Neural cell (in vitro differentiated cells): ENCODE measurements around the gene ELMO1. TPM values are rescaled to one million over a fixed set of nuclear protein-coding genes. Genes with fewer than 3 reads are reported as not detected.

ENCODE experiments used
- H2AFZ ChIP-seq: fragments of 200-600, 300-800 bp; sonication (generic), shearing (Covaris generic); 2 replicates; pipeline ENCODE4 v1.6.0; 2014; ENCODE audit warnings: low read depth, mild to moderate bottlenecking, antibody characterized with exemption, low read length, moderate library complexity
- H3F3A ChIP-seq: fragments of 200-600 bp; shearing (Covaris generic); 2 replicates; pipeline ENCODE4 v1.6.1; 2016; ENCODE audit warnings: mild to moderate bottlenecking, moderate library complexity, mixed read lengths, antibody characterized with exemption, low read length; ENCODE audit not compliant: insufficient read depth, poor library complexity, severe bottlenecking
- H3K27ac ChIP-seq: fragments of 200-600, 300-800 bp; sonication (generic), shearing (Covaris generic); 2 replicates; pipeline ENCODE4 v1.5.1; 2014; ENCODE audit warnings: mild to moderate bottlenecking, low read length, moderate library complexity
- H3K27me3 ChIP-seq: fragments of 300-800, 200-600 bp; sonication (generic), shearing (Covaris generic); 2 replicates; pipeline ENCODE4 v1.6.0; 2014; ENCODE audit warnings: mild to moderate bottlenecking, low read depth, low read length, moderate library complexity; ENCODE audit not compliant: insufficient read depth
- H3K36me3 ChIP-seq: fragments of 300-800, 200-600 bp; sonication (generic), shearing (Covaris generic); 2 replicates; pipeline ENCODE4 v1.5.1; 2014; ENCODE audit warnings: mild to moderate bottlenecking, antibody characterized with exemption, low read length, moderate library complexity; ENCODE audit not compliant: insufficient read depth
- H3K4me2 ChIP-seq: fragments of 300-800, 200-600 bp; sonication (generic), shearing (Covaris generic); 2 replicates; pipeline ENCODE4 v1.6.0; 2014; ENCODE audit warnings: mild to moderate bottlenecking, low read length
- H3K4me3 ChIP-seq: fragments of 300-800, 200-600 bp; sonication (generic), shearing (Covaris generic); 2 replicates; pipeline ENCODE4 v1.5.1; 2014; ENCODE audit warnings: mild to moderate bottlenecking, low read length, moderate library complexity
- H3K79me2 ChIP-seq: fragments of 200-600 bp; shearing (Covaris generic); replicated peaks from 2 replicates; pipeline ENCODE4 v1.6.0; 2014; ENCODE audit warnings: mild to moderate bottlenecking, low read length, moderate library complexity; ENCODE audit not compliant: insufficient read depth
- H3K9ac ChIP-seq: fragments of 300-800, 200-600 bp; sonication (generic), shearing (Covaris generic); 2 replicates; pipeline ENCODE4 v1.6.1; 2016; ENCODE audit warnings: mild to moderate bottlenecking, low read length, mixed read lengths
- H3K9me2 ChIP-seq: fragments of 200-600 bp; shearing (Covaris generic); 2 replicates; pipeline ENCODE4 v1.6.1; 2016; ENCODE audit warnings: mild to moderate bottlenecking, low read length, mixed read lengths; ENCODE audit not compliant: insufficient read depth
- H3K9me3 ChIP-seq: fragments of 200-600, 300-800 bp; sonication (generic), shearing (Covaris generic); 2 replicates; pipeline ENCODE4 v1.6.1; 2016; ENCODE audit warnings: mild to moderate bottlenecking, mixed run types, low read length, moderate library complexity, mixed read lengths
- H4K20me1 ChIP-seq: fragments of 200-600 bp; shearing (Covaris generic); 2 replicates; pipeline ENCODE4 v1.6.1; 2016; ENCODE audit warnings: mild to moderate bottlenecking, mixed run types; ENCODE audit not compliant: insufficient read depth
- EP300 ChIP-seq: fragments of 450-650 bp; conservative IDR thresholded peaks from 2 replicates; pipeline ENCODE4 v1.6.1; 2014; ENCODE audit warnings: antibody characterized with exemption, mild to moderate bottlenecking, moderate library complexity; ENCODE audit not compliant: poor library complexity, severe bottlenecking
- EZH2 ChIP-seq: fragments of 200-600, 300-800 bp; shearing (Covaris generic), sonication (generic); IDR thresholded peaks from 2 replicates; pipeline ENCODE4 v1.6.1; 2014; ENCODE audit warnings: antibody characterized with exemption, low read length, borderline replicate concordance, mild to moderate bottlenecking; ENCODE audit not compliant: insufficient read depth, poor library complexity, severe bottlenecking
- MXI1 ChIP-seq: fragments of 450-650 bp; conservative IDR thresholded peaks from 2 replicates; pipeline ENCODE4 v1.6.1; 2014; ENCODE audit warnings: antibody characterized with exemption, mild to moderate bottlenecking; ENCODE audit not compliant: poor library complexity, severe bottlenecking
- POLR2AphosphoS5 ChIP-seq: IDR thresholded peaks from 2 replicates; pipeline ENCODE4 v1.6.1; 2012
- RAD21 ChIP-seq: fragments of 450-650 bp; conservative IDR thresholded peaks from 2 replicates; pipeline ENCODE4 v1.6.1; 2014; ENCODE audit warnings: antibody characterized with exemption, mild to moderate bottlenecking, moderate library complexity
- SMC3 ChIP-seq: fragments of 450-650 bp; conservative IDR thresholded peaks from 2 replicates; pipeline ENCODE4 v1.6.1; 2014; ENCODE audit warnings: antibody characterized with exemption, mild to moderate bottlenecking, moderate library complexity; ENCODE audit not compliant: poor library complexity
- TAF1 ChIP-seq: IDR thresholded peaks from 2 replicates; pipeline ENCODE4 v1.6.1; 2012; ENCODE audit warnings: low read depth
- polyA plus RNA-seq: library from polyadenylated mRNA; depleted of rRNA; stranded (reverse); fragments of >200 nt; gene quantifications from 2 replicates; pipeline ENCODE4 v1.2.3, GENCODE V29; 2014
- TF ChIP-seq, protein P1 (sequence below): fragments of 450-650 bp; IDR thresholded peaks from 2 replicates; pipeline ENCODE4 v1.5.1; 2014; ENCODE audit warnings: antibody characterized with exemption, mild to moderate bottlenecking, moderate library complexity; ENCODE audit not compliant: poor library complexity, severe bottlenecking
- TF ChIP-seq, protein P2 (sequence below): IDR thresholded peaks from 2 replicates; pipeline ENCODE4 v1.6.1; 2012; ENCODE audit warnings: borderline replicate concordance

Gene ELMO1
- polyA plus RNA-seq, 1 donor from 2014 or later: 12.2 TPM

DNA sequence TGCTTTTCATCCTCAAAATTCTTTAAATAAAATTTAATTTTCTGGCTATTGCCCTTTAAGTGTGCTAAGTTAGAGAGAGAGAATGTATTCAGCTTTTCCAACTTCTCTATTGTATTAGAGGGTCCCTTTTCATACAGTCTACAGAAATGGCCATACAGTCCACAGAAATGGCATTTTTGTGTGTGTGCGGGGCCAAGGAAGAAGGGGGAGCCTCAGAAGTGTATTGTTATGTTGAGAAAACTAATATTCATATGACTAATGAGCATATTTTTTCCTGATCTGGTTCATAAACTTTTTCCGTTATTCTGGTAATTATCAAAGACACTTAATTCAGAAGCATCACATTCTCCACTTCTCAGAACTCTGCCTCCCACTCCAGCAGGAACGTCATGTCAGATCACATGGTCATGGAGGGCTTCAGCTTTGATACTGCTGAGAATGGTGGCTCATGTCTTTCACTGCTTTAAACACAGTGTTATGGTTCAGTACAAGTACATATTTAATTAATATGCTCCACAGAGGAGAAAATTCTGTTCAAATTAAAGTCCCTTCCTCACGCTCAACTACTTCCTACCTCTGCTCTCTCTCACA, 37.1 kb downstream of the ELMO1 start:
- TF ChIP-seq TAF1 (no peak), EP300 (no peak), RAD21 (no peak), MXI1 (no peak), EZH2 (no peak), SMC3 (no peak), POLR2AphosphoS5 (no peak)
- TF ChIP-seq, protein P1, sequence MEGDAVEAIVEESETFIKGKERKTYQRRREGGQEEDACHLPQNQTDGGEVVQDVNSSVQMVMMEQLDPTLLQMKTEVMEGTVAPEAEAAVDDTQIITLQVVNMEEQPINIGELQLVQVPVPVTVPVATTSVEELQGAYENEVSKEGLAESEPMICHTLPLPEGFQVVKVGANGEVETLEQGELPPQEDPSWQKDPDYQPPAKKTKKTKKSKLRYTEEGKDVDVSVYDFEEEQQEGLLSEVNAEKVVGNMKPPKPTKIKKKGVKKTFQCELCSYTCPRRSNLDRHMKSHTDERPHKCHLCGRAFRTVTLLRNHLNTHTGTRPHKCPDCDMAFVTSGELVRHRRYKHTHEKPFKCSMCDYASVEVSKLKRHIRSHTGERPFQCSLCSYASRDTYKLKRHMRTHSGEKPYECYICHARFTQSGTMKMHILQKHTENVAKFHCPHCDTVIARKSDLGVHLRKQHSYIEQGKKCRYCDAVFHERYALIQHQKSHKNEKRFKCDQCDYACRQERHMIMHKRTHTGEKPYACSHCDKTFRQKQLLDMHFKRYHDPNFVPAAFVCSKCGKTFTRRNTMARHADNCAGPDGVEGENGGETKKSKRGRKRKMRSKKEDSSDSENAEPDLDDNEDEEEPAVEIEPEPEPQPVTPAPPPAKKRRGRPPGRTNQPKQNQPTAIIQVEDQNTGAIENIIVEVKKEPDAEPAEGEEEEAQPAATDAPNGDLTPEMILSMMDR: no peak
- TF ChIP-seq, protein P2, sequence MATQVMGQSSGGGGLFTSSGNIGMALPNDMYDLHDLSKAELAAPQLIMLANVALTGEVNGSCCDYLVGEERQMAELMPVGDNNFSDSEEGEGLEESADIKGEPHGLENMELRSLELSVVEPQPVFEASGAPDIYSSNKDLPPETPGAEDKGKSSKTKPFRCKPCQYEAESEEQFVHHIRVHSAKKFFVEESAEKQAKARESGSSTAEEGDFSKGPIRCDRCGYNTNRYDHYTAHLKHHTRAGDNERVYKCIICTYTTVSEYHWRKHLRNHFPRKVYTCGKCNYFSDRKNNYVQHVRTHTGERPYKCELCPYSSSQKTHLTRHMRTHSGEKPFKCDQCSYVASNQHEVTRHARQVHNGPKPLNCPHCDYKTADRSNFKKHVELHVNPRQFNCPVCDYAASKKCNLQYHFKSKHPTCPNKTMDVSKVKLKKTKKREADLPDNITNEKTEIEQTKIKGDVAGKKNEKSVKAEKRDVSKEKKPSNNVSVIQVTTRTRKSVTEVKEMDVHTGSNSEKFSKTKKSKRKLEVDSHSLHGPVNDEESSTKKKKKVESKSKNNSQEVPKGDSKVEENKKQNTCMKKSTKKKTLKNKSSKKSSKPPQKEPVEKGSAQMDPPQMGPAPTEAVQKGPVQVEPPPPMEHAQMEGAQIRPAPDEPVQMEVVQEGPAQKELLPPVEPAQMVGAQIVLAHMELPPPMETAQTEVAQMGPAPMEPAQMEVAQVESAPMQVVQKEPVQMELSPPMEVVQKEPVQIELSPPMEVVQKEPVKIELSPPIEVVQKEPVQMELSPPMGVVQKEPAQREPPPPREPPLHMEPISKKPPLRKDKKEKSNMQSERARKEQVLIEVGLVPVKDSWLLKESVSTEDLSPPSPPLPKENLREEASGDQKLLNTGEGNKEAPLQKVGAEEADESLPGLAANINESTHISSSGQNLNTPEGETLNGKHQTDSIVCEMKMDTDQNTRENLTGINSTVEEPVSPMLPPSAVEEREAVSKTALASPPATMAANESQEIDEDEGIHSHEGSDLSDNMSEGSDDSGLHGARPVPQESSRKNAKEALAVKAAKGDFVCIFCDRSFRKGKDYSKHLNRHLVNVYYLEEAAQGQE: no peak

DNA sequence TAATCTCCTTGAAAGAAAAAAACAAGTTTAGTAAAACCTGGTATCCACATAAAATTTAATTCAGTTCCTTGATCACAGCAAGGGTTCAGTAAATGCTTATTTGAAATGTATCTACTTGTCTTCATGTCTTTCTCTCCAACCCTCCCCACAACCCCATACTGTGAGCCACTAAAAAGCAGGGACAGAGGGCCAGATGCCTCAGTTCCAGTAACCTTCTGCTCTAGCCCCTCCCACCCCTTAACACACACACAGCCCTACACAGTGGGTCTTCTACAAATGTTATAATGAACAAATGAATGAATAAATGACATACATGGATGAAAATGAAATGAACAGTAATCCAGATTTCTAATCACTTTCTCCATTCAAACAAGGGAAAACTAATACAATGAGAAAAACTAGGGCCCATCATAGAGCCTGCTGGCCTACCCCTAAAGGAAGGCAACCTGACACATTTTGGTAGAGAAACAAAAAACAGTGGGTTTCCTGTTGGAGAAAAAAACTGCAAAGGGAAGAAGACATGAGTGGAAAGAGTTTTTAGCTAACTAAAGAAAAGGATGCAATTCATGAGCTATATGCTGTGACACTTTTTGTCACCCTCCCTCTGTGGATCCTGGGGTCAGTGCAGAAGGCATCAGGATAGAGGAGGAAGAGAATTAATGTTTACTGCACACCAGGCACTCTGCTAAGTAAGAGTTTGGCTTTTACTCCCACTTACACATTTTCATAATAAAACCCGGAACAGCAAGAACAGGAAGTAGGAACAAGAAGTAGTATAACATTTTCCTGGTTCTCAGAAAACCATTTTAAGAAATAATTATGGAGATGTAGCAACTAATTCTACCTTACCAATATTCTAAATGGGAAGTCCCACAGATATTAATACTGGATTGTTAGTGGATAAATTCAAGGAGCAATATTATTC, 38.1 kb downstream of the ELMO1 start:
- H3F3A ChIP-seq: no peaks in the 10 kb centered on the region
- no peaks in the 10 kb centered on the region for H3K9me2 ChIP-seq
- H2AFZ ChIP-seq: no peak overlapping the region
- TF ChIP-seq, protein P1: no peak
- TF ChIP-seq EZH2 (no peak), EP300 (no peak), TAF1 (no peak), RAD21 (no peak), POLR2AphosphoS5 (no peak), SMC3 (no peak), MXI1 (no peak)
- TF ChIP-seq, protein P2: no peak
- H3K9ac ChIP-seq: no peak overlapping the region
- H3K27me3 ChIP-seq: no peaks in the 10 kb centered on the region
- no peak overlapping the region for H3K4me3 ChIP-seq
- H4K20me1 ChIP-seq: no peaks in the 10 kb centered on the region
- H3K4me2 ChIP-seq: no peak overlapping the region
- H3K9me3 ChIP-seq: no peaks in the 10 kb centered on the region
- H3K27ac ChIP-seq: no peak overlapping the region
- H3K79me2 ChIP-seq: no peaks in the 10 kb centered on the region
- H3K36me3 ChIP-seq: no peaks in the 10 kb centered on the region

More for the DNA sequence above, 37.1 kb downstream of the ELMO1 start:
- Histone ChIP-seq H3K4me2 (no peak overlapping the region), H3K27ac (no peak overlapping the region), H3K4me3 (no peak overlapping the region), H3K9me2 (no peaks in the 10 kb centered on the region), H2AFZ (no peak overlapping the region), H4K20me1 (no peaks in the 10 kb centered on the region), H3K36me3 (no peaks in the 10 kb centered on the region), H3K79me2 (no peaks in the 10 kb centered on the region), H3K9ac (no peak overlapping the region), H3F3A (no peaks in the 10 kb centered on the region), H3K9me3 (no peaks in the 10 kb centered on the region), H3K27me3 (no peaks in the 10 kb centered on the region)
